Measurements from ENCODE around the gene BLVRB.

DNA sequence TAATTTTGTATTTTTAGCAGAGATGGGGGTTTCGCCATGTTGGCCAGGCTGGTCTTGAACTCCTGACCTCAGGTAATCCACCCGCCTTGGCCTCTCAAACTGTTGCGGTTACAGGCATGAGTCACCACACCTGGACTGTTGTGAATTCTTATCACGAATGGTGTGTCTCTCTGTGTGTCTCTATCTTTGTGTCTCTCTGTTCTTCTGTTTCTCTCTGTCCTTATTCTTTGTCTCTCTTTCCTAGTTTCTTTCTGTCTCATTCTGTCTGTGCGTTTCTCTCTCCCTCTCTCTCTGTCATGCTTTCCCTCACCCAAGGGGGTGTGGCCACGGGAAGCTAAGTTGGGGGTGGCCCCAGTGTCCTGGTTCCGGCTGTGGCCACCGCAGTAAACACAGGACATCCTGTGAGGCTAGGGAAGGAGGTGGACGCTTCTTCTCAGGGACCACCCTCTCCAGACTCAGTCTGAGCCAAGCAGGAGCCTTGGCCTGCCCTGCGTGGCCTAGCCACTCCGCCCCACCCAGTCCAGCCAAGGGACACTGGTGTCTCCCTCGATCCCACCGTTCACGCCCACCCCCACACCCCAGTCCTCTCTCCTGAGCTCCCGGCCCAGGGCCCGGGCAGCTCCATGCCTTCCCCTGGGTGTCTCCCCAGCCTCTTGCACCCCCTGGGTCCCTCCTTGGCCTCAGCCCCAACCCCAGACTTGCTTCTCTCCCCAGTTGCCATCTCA, 48.5 kb downstream of the BLVRB start:
- TF ChIP-seq YY1 (IDR thresholded peaks at IDR 0.05; ENCODE audit: insufficient read depth, insufficient read length) (no peak), ZNF274 (IDR thresholded peaks at IDR 0.05; ENCODE audit: low read depth, low read length) (no peak), SUZ12 (IDR thresholded peaks at IDR 0.05; ENCODE audit: extremely low read depth, insufficient read depth, insufficient read length) (no peak)

All from NT2/D1 (cell line).